Hepatocyte (in vitro differentiated cells): ENCODE results near the gene DYSF. TPM values are rescaled to one million over a fixed set of nuclear protein-coding genes. Genes with fewer than 3 reads are reported as not detected.

Experiments
- DNase-seq: peaks from one replicate; pipeline ENCODE4 v3.0.0-alpha.2; 2016; ENCODE audit warnings: low spot score
- H2AFZ ChIP-seq: fragments of 200-600 bp; sonication (generic); 2 replicates; pipeline ENCODE4 v1.6.0; 2016; ENCODE audit warnings: antibody characterized with exemption, mild to moderate bottlenecking
- H3K27ac ChIP-seq: fragments of 200-600 bp; sonication (generic); 2 replicates; pipeline ENCODE4 v1.5.1; 2016; ENCODE audit warnings: mild to moderate bottlenecking
- H3K27me3 ChIP-seq: fragments of 200-600 bp; sonication (generic); 2 replicates; pipeline ENCODE4 v1.6.1; 2016
- H3K36me3 ChIP-seq: fragments of 200-600 bp; sonication (generic); replicated peaks from 2 replicates; pipeline ENCODE4 v1.5.1; 2016; ENCODE audit warnings: low read depth; ENCODE audit not compliant: insufficient read depth
- H3K4me1 ChIP-seq: fragments of 200-600 bp; sonication (generic); 2 replicates; pipeline ENCODE4 v1.5.1; 2016; ENCODE audit warnings: mild to moderate bottlenecking, moderate library complexity; ENCODE audit not compliant: insufficient read depth
- H3K4me2 ChIP-seq: fragments of 200-600 bp; sonication (generic); 2 replicates; pipeline ENCODE4 v1.6.0; 2016
- H3K4me3 ChIP-seq: fragments of 200-600 bp; sonication (generic); 2 replicates; pipeline ENCODE4 v1.5.1; 2016; ENCODE audit warnings: mild to moderate bottlenecking
- H3K79me2 ChIP-seq: fragments of 200-600 bp; sonication (generic); 2 replicates; pipeline ENCODE4 v1.6.0; 2017; ENCODE audit warnings: mild to moderate bottlenecking
- H3K9me2 ChIP-seq: fragments of 200-600 bp; sonication (generic); replicated peaks from 2 replicates; pipeline ENCODE4 v1.6.0; 2017; ENCODE audit warnings: mild to moderate bottlenecking; ENCODE audit not compliant: insufficient read depth
- H3K9me3 ChIP-seq: fragments of 200-600 bp; sonication (generic); 2 replicates; pipeline ENCODE4 v1.5.1; 2016; ENCODE audit warnings: low read depth, mild to moderate bottlenecking
- H4K20me1 ChIP-seq: fragments of 200-600 bp; sonication (generic); 2 replicates; pipeline ENCODE4 v1.6.0; 2016; ENCODE audit warnings: mild to moderate bottlenecking; ENCODE audit not compliant: insufficient read depth, poor library complexity, severe bottlenecking
- CTCF ChIP-seq: fragments of 200-600 bp; sonication (generic); IDR thresholded peaks from 2 replicates; pipeline ENCODE4 v1.5.1; 2016; ENCODE audit warnings: antibody characterized with exemption, mild to moderate bottlenecking; ENCODE audit not compliant: poor library complexity
- EZH2 ChIP-seq: fragments of 200-600 bp; sonication (generic); IDR thresholded peaks from 2 replicates; pipeline ENCODE4 v1.6.1; 2016; ENCODE audit warnings: antibody characterized with exemption, mild to moderate bottlenecking, borderline replicate concordance
- EZH2phosphoT487 ChIP-seq: fragments of 200-600 bp; sonication (generic); IDR thresholded peaks from one replicate; pipeline ENCODE4 v1.6.1; 2018; ENCODE audit warnings: antibody characterized with exemption, mild to moderate bottlenecking, low read depth, moderate library complexity; ENCODE audit not compliant: unreplicated experiment, severe bottlenecking
- WGBS: methylation state at CpG from one replicate; pipeline ENCODE4 v1.1.6; 2016; ENCODE audit warnings: low lambda C conversion rate; ENCODE audit errors: missing lambda C conversion rate; 5-methylcytosine and 5-hydroxymethylcytosine counted together
- polyA plus RNA-seq: library from polyadenylated mRNA; unstranded; fragments of >200 nt; fragmentation: Nextera tagmentation; extraction: Ambion mirVana; gene quantifications from 2 replicates; pipeline ENCODE4 v1.2.1, GENCODE V29; 2016
- total RNA-seq: library from RNA; depleted of rRNA; stranded (reverse); fragments of >200 nt; gene quantifications from 2 replicates; pipeline ENCODE4 v1.2.3, GENCODE V29; 2014

The DYSF gene
- total and polyA plus RNA-seq, 2 experiments from 2014 or later = 0.25 to 0.90 TPM

- peaks cover 5% of the 10 kb centered on the region for H3K27me3 ChIP-seq
- TF ChIP-seq EZH2 = no peak
- no peak for TF ChIP-seq EZH2phosphoT487
- TF ChIP-seq CTCF = no peak
- DNase-seq = no peak
- no peaks in the 10 kb centered on the region for H3K9me3 ChIP-seq
- no peaks in the 10 kb centered on the region for H3K9me2 ChIP-seq
- H3K4me2 ChIP-seq = no peak overlapping the region
- no peak overlapping the region for H3K27ac ChIP-seq
- H3K4me3 ChIP-seq = no peak overlapping the region
- no peak overlapping the region for H2AFZ ChIP-seq
- no peaks in the 10 kb centered on the region for H3K36me3 ChIP-seq
- WGBS = 87% methylated on average over 13 of the region's 13 CpGs
- H4K20me1 ChIP-seq = no peaks in the 10 kb centered on the region
- H3K79me2 ChIP-seq = no peaks in the 10 kb centered on the region
- no peaks in the 10 kb centered on the region for H3K4me1 ChIP-seq
Measured at GRCh38 chr2:71695235-71696120, 242.1 kb downstream of the DYSF start.

GRCh38 chr2:71696381-71696780 lies 243.0 kb downstream of the DYSF start:
- Histone ChIP-seq H3K4me2 (no peak overlapping the region), H3K27ac (no peak overlapping the region), H3K79me2 (no peaks in the 10 kb centered on the region), H4K20me1 (no peaks in the 10 kb centered on the region), H3K36me3 (no peaks in the 10 kb centered on the region), H3K4me3 (no peak overlapping the region), H3K27me3 (no peaks in the 10 kb centered on the region), H3K4me1 (no peaks in the 10 kb centered on the region), H2AFZ (no peak overlapping the region), H3K9me3 (no peaks in the 10 kb centered on the region), H3K9me2 (no peaks in the 10 kb centered on the region)
- DNase-seq = no peak
- TF ChIP-seq EZH2 (no peak), CTCF (no peak), EZH2phosphoT487 (no peak)
- 61% methylated on average over 8 of the region's 8 CpGs for WGBS

GRCh38 chr2:71697106-71698004 lies 244.0 kb downstream of the DYSF start:
- Histone ChIP-seq H3K9me2 (no peaks in the 10 kb centered on the region), H3K36me3 (no peaks in the 10 kb centered on the region), H3K4me2 (no peak overlapping the region), H3K9me3 (no peaks in the 10 kb centered on the region), H3K4me1 (no peaks in the 10 kb centered on the region), H3K4me3 (no peak overlapping the region), H3K27ac (no peak overlapping the region), H2AFZ (no peak overlapping the region), H3K79me2 (no peaks in the 10 kb centered on the region), H4K20me1 (no peaks in the 10 kb centered on the region), H3K27me3 (no peaks in the 10 kb centered on the region)
- DNase-seq = no peak
- TF ChIP-seq EZH2 (no peak), EZH2phosphoT487 (no peak), CTCF (no peak)
- WGBS = 79% methylated on average over 14 of the region's 14 CpGs
